ENCODE measurements around the gene PAGE3.

GRCh38 chrX:55260806-55261205, 3.9 kb downstream of the PAGE3 start:
- no peak for TF ChIP-seq CTCF (conservative IDR thresholded peaks at IDR 0.05 in 1 of 2, IDR thresholded peaks at IDR 0.05 in 1 of 2; ENCODE audit: extremely low read depth in 1 of 2, insufficient read depth in 1 of 2, low read depth in 1 of 2, low read length in 2 of 2)
- no peak for TF ChIP-seq EZH2 (IDR thresholded peaks at IDR 0.05; ENCODE audit: borderline replicate concordance, low read length)

All from mammary epithelial cell (primary cell).